Measurements from ENCODE around the gene ZNF133. TPM values are rescaled to one million over a fixed set of nuclear protein-coding genes. Genes with fewer than 3 reads are reported as not detected.
A peak's percentile ranks its signal among the peaks of the same experiment; 100 is the strongest.

Gene ZNF133
- total and polyA plus RNA-seq, 2 of the 13 experiments (the other 11 are each of a cell fraction or from before 2014, with no cell fraction given) = 23.5 to 26.7 TPM

GRCh38 chr20:18287915-18288748 is at the start of gene ZNF133 (continued):
- TF ChIP-seq JUN (CRISPR knock-in tag; IDR thresholded peaks at IDR 0.05) (peak; percentile 55; the same call in 1 of the 2 replicates), ZNF878 (CRISPR knock-in tag; IDR thresholded peaks at IDR 0.05) (peak; percentile 37; the same call in 1 of the 2 replicates), PHF8 (CRISPR knock-in tag; IDR thresholded peaks at IDR 0.05) (peak; percentile 94), REXO4 (CRISPR knock-in tag; IDR thresholded peaks at IDR 0.05; ENCODE audit: borderline replicate concordance) (no peak), NR1H2 (CRISPR knock-in tag; IDR thresholded peaks at IDR 0.05; ENCODE audit: borderline replicate concordance, low read depth) (peak; percentile 46; the same call in 1 of the 2 replicates), MTF2 (CRISPR knock-in tag; IDR thresholded peaks at IDR 0.05; ENCODE audit: borderline replicate concordance) (peak; percentile 98), ZBTB1 (CRISPR knock-in tag; IDR thresholded peaks at IDR 0.05; ENCODE audit: borderline replicate concordance) (no peak), KLF11 (CRISPR knock-in tag; IDR thresholded peaks at IDR 0.05) (peak; percentile 65), ZNF333 (CRISPR knock-in tag; IDR thresholded peaks at IDR 0.05; ENCODE audit: borderline replicate concordance) (peak; percentile 95), KDM6A (CRISPR knock-in tag; IDR thresholded peaks at IDR 0.05; ENCODE audit: low read depth) (no peak; the same call in 1 of the 2 replicates), THAP11 (CRISPR knock-in tag; IDR thresholded peaks at IDR 0.05) (peak; percentile 99), RELA (CRISPR knock-in tag; IDR thresholded peaks at IDR 0.05) (no peak; the same call in 1 of the 2 replicates), DRAP1 (CRISPR knock-in tag; IDR thresholded peaks at IDR 0.05) (peak; percentile 41), U2AF1 (optimal IDR thresholded peaks at IDR 0.05; ENCODE audit: low read depth, low read length) (no peak), DNMT1 (CRISPR knock-in tag; IDR thresholded peaks at IDR 0.05) (peak; percentile 83), GATAD2A (CRISPR knock-in tag; IDR thresholded peaks at IDR 0.05) (peak; percentile 52; the same call in 1 of the 2 replicates), EZH2 (conservative IDR thresholded peaks at IDR 0.05; ENCODE audit: low read depth, low read length) (no peak), FLYWCH1 (CRISPR knock-in tag; IDR thresholded peaks at IDR 0.05) (no peak), NCOA5 (CRISPR knock-in tag; IDR thresholded peaks at IDR 0.05) (no peak), RNF2 (conservative IDR thresholded peaks at IDR 0.05; ENCODE audit: low read depth) (no peak; the same call in 1 of the 2 replicates), HOXD1 (CRISPR knock-in tag; IDR thresholded peaks at IDR 0.05) (peak; percentile 91), ZNF331 (CRISPR knock-in tag; IDR thresholded peaks at IDR 0.05) (peak; percentile 62; the same call in 1 of the 2 replicates), HNRNPH1 (optimal IDR thresholded peaks at IDR 0.05; ENCODE audit: low read depth, low read length) (no peak), ZNF224 (CRISPR knock-in tag; IDR thresholded peaks at IDR 0.05) (0 out of 2 replicates have a peak, but pooled peaks have one; percentile 43), FOXA1 (IDR thresholded peaks at IDR 0.05) (no peak), FOXA1 (CRISPR knock-in tag; IDR thresholded peaks at IDR 0.05) (no peak; the same call in 1 of the 2 replicates), MIXL1 (CRISPR knock-in tag; IDR thresholded peaks at IDR 0.05) (peak; percentile 46; the same call in 1 of the 2 replicates), ZNF589 (CRISPR knock-in tag; conservative IDR thresholded peaks at IDR 0.05) (peak; percentile 1; the same call in 1 of the 2 replicates), ZNF609 (CRISPR knock-in tag; IDR thresholded peaks at IDR 0.05; ENCODE audit: borderline replicate concordance) (peak; percentile 40; the same call in 1 of the 2 replicates)
